SKM-1 treated with dmso at 0.1 percent for 144 hours (cell line): Measurements from ENCODE around the gene SORBS1.
A peak's percentile ranks its signal among the peaks of the same experiment; 100 is the strongest.

Source experiments
- DNase-seq: peaks from one replicate; lab custom pipeline; 2025; ENCODE audit not compliant: unreplicated experiment; lab: John Stamatoyannopoulos, UW

The SORBS1 gene

DNA sequence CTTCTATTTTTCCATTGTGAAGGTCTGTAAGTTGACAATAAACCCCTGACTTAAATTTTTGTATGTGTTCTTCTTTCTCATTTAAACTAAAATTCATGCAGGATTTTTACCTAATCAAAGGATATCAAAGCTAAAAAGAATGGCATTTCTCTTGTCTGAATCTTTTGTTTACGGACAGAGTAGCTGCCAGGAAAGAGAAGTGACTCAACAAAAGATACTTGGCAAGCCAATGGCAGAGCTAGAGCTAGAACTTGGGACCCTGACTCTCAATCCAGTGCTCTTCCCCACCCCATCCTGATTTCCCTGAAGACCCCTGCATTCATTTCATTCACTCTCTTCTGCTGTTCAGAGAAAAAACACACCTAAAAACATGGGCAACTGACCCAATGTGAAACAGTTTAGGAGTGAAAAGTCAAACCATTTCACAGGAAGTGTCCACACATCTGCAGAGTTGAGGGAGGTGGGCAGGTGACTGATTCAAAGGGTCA, 230.2 kb downstream of the SORBS1 start:
- no peak for DNase-seq

GRCh38 chr10:95329296-95329695, 231.9 kb downstream of the SORBS1 start:
- no peak for DNase-seq

DNA sequence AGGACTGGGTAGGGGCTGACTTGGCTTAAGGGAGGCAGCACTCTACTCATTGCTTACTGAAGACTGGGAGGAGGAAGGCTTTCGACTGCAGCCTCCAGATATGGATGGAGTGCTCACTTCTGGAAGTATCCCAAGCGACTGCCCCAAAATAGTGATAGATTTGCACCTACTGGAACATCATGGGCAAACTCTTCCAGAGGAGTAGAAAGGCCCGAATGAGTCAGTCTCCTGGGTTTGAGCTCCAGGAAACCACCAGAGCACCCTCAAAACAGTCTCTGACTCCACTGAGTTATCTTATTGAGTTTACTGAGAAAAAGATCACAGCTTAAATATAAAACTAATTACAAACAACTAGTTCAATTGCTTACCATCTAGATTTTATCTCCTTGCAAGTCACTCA, 233.2 kb downstream of the SORBS1 start:
- no peak for DNase-seq

DNA sequence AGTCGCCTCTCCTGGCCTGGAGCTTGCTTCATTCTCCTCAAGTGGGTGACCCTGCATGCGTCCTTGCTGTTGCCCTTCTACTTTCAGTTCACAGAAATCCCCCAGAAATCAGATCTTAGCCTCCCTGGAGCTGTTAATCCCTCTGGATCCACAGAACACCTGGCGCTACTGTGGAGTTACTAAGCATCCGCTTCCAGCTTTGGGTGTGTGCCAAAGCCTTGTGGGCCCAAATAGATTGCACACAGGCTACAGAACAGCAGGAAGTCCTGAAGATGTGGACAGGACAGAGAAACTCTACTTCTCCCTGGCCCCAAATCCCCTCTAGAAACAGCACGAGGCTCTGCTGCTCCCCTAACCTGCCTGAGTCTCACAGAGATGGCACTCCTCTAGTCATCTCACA, 233.8 kb downstream of the SORBS1 start:
- DNase-seq: no peak

DNA sequence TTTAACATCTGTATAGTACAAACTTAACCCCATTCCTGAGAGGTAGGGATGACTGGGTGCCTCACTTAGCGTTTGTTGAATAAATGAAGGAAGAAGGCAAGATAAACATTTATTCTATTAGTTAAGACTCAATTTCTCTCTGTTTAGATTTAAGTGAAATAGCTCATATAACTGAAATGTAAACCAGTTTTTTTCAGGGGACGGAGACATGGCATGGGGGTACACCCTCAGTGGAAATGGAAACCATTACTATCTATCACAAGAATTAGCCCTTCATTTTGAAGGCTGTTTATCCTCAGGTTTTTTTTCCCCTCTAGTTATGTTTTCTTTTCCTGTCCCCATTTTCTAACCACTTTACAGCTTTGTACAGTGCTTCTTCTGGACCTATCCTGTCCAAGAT, 234.8 kb downstream of the SORBS1 start:
- DNase-seq: no peak

DNA sequence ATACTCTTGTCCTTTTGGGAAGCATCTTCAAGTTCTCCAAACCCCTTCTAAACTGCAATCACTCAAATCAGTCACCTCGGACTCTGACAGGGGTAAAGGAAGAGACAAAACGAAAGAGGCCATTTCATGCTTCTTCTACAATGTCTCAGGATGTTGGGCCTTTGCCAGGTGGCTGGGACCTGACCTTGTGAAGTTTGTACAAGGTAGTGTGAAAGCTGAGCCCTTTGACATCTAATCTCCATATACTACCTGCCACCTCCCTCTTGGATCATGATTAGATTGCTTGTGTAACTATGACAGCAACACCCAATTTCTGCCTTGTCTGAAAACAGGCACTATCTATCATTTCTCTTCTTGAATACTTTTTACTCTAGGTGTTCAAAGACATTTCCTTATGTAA, 235.3 kb downstream of the SORBS1 start:
- DNase-seq: no peak

GRCh38 chr10:95324436-95325268, 236.5 kb downstream of the SORBS1 start:
- no peak for DNase-seq

- DNase-seq: no peak
Measured at GRCh38 chr10:95321554-95322301, 239.4 kb downstream of the SORBS1 start.

GRCh38 chr10:95319239-95319638, 241.9 kb downstream of the SORBS1 start:
- DNase-seq: no peak

DNA sequence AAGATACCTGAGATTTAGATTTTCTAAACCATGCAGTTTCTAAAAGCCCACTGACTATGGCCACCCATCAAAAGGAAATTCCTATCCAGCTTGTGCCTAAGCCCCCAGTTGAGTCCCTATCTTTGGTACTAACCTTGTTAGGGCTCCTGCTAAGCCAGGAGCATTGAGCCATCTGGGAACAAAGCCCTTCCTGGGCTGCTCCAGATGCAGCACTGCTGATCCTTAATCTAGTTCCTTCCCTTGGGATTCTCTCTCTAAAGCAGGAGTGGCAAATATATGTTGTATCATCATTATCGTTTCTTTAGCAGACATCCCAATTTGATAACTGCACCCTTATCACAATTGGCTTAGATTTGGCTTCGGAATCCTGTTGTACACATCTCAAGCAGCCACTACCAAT, 245.7 kb downstream of the SORBS1 start:
- DNase-seq: no peak

- DNase-seq: no peak
Measured at GRCh38 chr10:95314192-95314918, 246.8 kb downstream of the SORBS1 start.

- DNase-seq: no peak
Measured at GRCh38 chr10:95312986-95313495, 248.1 kb downstream of the SORBS1 start.

DNA sequence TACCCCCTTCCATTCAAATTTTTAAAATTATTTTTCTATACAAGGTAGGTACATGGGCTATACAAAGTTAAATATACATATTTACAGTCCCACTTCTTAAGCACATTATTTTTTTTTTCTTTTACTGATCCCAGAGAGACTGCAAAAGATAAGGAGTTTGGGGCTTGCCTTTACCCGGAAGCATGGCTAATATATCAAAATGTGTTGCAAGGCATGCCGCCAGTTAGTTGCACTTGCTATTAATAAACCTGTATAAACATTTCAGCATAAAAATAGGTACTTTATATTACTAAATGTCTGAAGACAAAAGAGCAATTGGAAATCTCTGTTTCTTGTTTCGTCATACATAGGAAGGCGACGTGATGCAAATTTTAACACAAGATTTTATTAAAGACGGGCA, 248.9 kb downstream of the SORBS1 start:
- no peak for DNase-seq

- DNase-seq: no peak
Measured at GRCh38 chr10:95309958-95310357, 251.2 kb downstream of the SORBS1 start.

- peak; percentile 16 for DNase-seq
Measured at GRCh38 chr10:95308389-95309302, 252.5 kb downstream of the SORBS1 start.

- DNase-seq: no peak
Measured at GRCh38 chr10:95306851-95307250, 254.3 kb downstream of the SORBS1 start.

DNA sequence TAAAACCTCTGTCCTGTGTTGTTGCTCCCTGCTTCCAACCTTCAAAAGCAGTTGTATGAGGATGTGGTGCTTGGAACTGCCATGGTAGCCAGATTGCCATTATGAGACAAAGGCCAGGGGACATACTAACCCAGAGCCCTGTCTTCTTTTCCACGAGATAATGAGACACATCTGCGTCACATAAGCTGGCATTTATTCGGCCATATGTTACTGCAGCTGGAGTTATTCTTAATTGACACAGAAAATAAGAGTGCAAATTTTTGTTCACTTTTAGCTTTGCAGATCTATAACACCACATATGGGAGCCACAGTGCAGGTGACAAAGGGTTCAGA, 254.9 kb downstream of the SORBS1 start:
- DNase-seq: no peak

GRCh38 chr10:95305606-95306317, 255.4 kb downstream of the SORBS1 start:
- no peak for DNase-seq

DNA sequence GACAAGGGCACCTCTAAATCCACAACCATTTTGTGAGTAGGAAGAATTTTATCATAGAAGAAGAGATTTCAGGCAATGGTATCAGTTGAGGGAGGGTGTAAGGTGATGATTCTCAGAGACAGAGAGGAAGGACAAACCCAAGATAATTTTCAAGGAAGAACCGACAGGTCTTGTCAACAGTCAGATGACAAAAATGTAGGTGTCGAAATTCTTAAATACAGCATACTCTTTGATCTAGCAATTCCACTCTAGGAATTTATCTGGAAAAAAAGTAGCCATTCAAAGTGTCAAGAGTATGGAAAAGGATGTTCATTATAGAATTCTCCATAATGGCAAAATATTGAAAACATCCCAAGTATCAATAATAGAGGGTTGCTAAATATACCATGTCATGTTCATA, 256.2 kb downstream of the SORBS1 start:
- no peak for DNase-seq

- DNase-seq: no peak
Measured at GRCh38 chr10:95304463-95304862, 256.7 kb downstream of the SORBS1 start.
